NCI-H1694 (cell line): ENCODE measurements around the gene SUPT20HL1.
"Not testable (repeated sequence)": the region's sequence is repeated elsewhere in the genome, so short reads cannot be mapped to it uniquely, and the experiment has no call there.

Experiments
- DNase-seq: peaks from one replicate; lab custom pipeline; 2025; lab: John Stamatoyannopoulos, UW

SUPT20HL1 gene

GRCh38 chrX:24360272-24360671 lies at the start of gene SUPT20HL1:
Gene SUPT20HL1 (plus strand): TSS chrX:24360639. CDS start chrX:24362761, 2,122 bp downstream.
- no peak for DNase-seq

- DNase-seq, result not testable (repeated sequence)
Measured at GRCh38 chrX:24310916-24311315, 49.5 kb upstream of the SUPT20HL1 start.

GRCh38 chrX:24311507-24312248 lies 48.8 kb upstream of the SUPT20HL1 start:
- DNase-seq, result not testable (repeated sequence)

- not testable (repeated sequence) for DNase-seq
Measured at GRCh38 chrX:24312249-24312607, 48.2 kb upstream of the SUPT20HL1 start.

GRCh38 chrX:24314019-24314635 lies 46.3 kb upstream of the SUPT20HL1 start, which contains the start of gene SUPT20HL2:
Gene SUPT20HL2 (minus strand): TSS chrX:24314069. CDS start chrX:24313315, 754 bp downstream.
- no peak for DNase-seq

GRCh38 chrX:24316111-24316510 lies 44.3 kb upstream of the SUPT20HL1 start:
- DNase-seq, result no peak

GRCh38 chrX:24317567-24317966 lies 42.9 kb upstream of the SUPT20HL1 start:
- DNase-seq, result no peak

- no peak for DNase-seq
Measured at GRCh38 chrX:24321741-24322395, 38.6 kb upstream of the SUPT20HL1 start.

- DNase-seq, result no peak
Measured at GRCh38 chrX:24325231-24325630, 35.2 kb upstream of the SUPT20HL1 start.

GRCh38 chrX:24332878-24333277 lies 27.6 kb upstream of the SUPT20HL1 start:
- no peak for DNase-seq

- no peak for DNase-seq
Measured at GRCh38 chrX:24333371-24333770, 27.1 kb upstream of the SUPT20HL1 start.

- no peak for DNase-seq
Measured at GRCh38 chrX:24334461-24334860, 26.0 kb upstream of the SUPT20HL1 start.

- DNase-seq, result no peak
Measured at GRCh38 chrX:24335871-24336270, 24.6 kb upstream of the SUPT20HL1 start.

- DNase-seq, result no peak
Measured at GRCh38 chrX:24339911-24340310, 20.5 kb upstream of the SUPT20HL1 start.

GRCh38 chrX:24340501-24340900 lies 19.9 kb upstream of the SUPT20HL1 start:
- no peak for DNase-seq

- DNase-seq, result no peak
Measured at GRCh38 chrX:24341795-24342194, 18.6 kb upstream of the SUPT20HL1 start.

GRCh38 chrX:24343719-24344118 lies 16.7 kb upstream of the SUPT20HL1 start:
- DNase-seq, result no peak

GRCh38 chrX:24347881-24348280 lies 12.6 kb upstream of the SUPT20HL1 start:
- no peak for DNase-seq

GRCh38 chrX:24350217-24350616 lies 10.2 kb upstream of the SUPT20HL1 start:
- DNase-seq, result no peak

- DNase-seq, result no peak
Measured at GRCh38 chrX:24355095-24355494, 5.3 kb upstream of the SUPT20HL1 start.

GRCh38 chrX:24357106-24357505 lies 3.3 kb upstream of the SUPT20HL1 start:
- no peak for DNase-seq

- not testable (repeated sequence) for DNase-seq
Measured at GRCh38 chrX:24362089-24362745, 1.8 kb downstream of the SUPT20HL1 start.
